ENCODE data around the gene KIF26B.

The KIF26B gene

GRCh38 chr1:245654460-245655050 is 499.8 kb downstream of the KIF26B start:
- no peaks in the 10 kb centered on the region for H3K4me1 ChIP-seq (ENCODE audit: low read length)
- no peak overlapping the region for H3K27ac ChIP-seq (ENCODE audit: low read length)
- TF ChIP-seq EZH2 (optimal IDR thresholded peaks at IDR 0.05; ENCODE audit: low read depth, low read length) (no peak), CTCF (IDR thresholded peaks at IDR 0.05; ENCODE audit: low read length) (no peak)
- H3K27me3 ChIP-seq (replicated peaks; ENCODE audit: insufficient read depth, low read length), result no peaks in the 10 kb centered on the region
- no peak overlapping the region for H3K4me2 ChIP-seq (ENCODE audit: low read depth, low read length)
- H2AFZ ChIP-seq (ENCODE audit: low read length), result no peak overlapping the region
- H3K9me2 ChIP-seq (replicated peaks; ENCODE audit: insufficient read depth, low read length), result no peaks in the 10 kb centered on the region
- no peaks in the 10 kb centered on the region for H3K36me3 ChIP-seq (replicated peaks; ENCODE audit: insufficient read depth, low read length)
- H3K79me2 ChIP-seq (ENCODE audit: low read length), result no peaks in the 10 kb centered on the region
- DNase-seq, result no peak
- H4K20me1 ChIP-seq (ENCODE audit: insufficient read depth, low read length), result no peaks in the 10 kb centered on the region
- H3K9me3 ChIP-seq (replicated peaks; ENCODE audit: insufficient read depth, low read length), result no peaks in the 10 kb centered on the region
- H3F3A ChIP-seq (ENCODE audit: insufficient read depth, low read length), result no peaks in the 10 kb centered on the region
- H3K4me3 ChIP-seq (ENCODE audit: low read length), result no peak overlapping the region
- H3K9ac ChIP-seq (ENCODE audit: low read length), result no peak overlapping the region

- no peaks in the 10 kb centered on the region for H3K36me3 ChIP-seq (replicated peaks; ENCODE audit: insufficient read depth, low read length)
- H3K79me2 ChIP-seq (ENCODE audit: low read length), result no peaks in the 10 kb centered on the region
- DNase-seq, result no peak
- no peaks in the 10 kb centered on the region for H3F3A ChIP-seq (ENCODE audit: insufficient read depth, low read length)
- H3K9me3 ChIP-seq (replicated peaks; ENCODE audit: insufficient read depth, low read length), result no peaks in the 10 kb centered on the region
- no peaks in the 10 kb centered on the region for H4K20me1 ChIP-seq (ENCODE audit: insufficient read depth, low read length)
- no peak overlapping the region for H3K27ac ChIP-seq (ENCODE audit: low read length)
- no peaks in the 10 kb centered on the region for H3K27me3 ChIP-seq (replicated peaks; ENCODE audit: insufficient read depth, low read length)
- H3K9me2 ChIP-seq (replicated peaks; ENCODE audit: insufficient read depth, low read length), result no peaks in the 10 kb centered on the region
- no peaks in the 10 kb centered on the region for H3K4me1 ChIP-seq (ENCODE audit: low read length)
- H3K4me3 ChIP-seq (ENCODE audit: low read length), result no peak overlapping the region
- no peak overlapping the region for H3K4me2 ChIP-seq (ENCODE audit: low read depth, low read length)
- H3K9ac ChIP-seq (ENCODE audit: low read length), result no peak overlapping the region
- H2AFZ ChIP-seq (ENCODE audit: low read length), result no peak overlapping the region
- no peak for TF ChIP-seq EZH2 (optimal IDR thresholded peaks at IDR 0.05; ENCODE audit: low read depth, low read length)
- TF ChIP-seq EZH2phosphoT487 (IDR thresholded peaks at IDR 0.05; ENCODE audit: low read length), result no peak
- TF ChIP-seq CTCF (IDR thresholded peaks at IDR 0.05; ENCODE audit: low read length), result no peak
Observed at GRCh38 chr1:245656189-245656717, 501.5 kb downstream of the KIF26B start.

GRCh38 chr1:245657371-245657770 is 502.6 kb downstream of the KIF26B start:
- Histone ChIP-seq H3K4me2 (ENCODE audit: low read depth, low read length) (no peak overlapping the region), H3K9ac (ENCODE audit: low read length) (no peak overlapping the region), H3K9me3 (replicated peaks; ENCODE audit: insufficient read depth, low read length) (no peaks in the 10 kb centered on the region), H4K20me1 (ENCODE audit: insufficient read depth, low read length) (no peaks in the 10 kb centered on the region), H3K36me3 (replicated peaks; ENCODE audit: insufficient read depth, low read length) (no peaks in the 10 kb centered on the region), H3K4me3 (ENCODE audit: low read length) (no peak overlapping the region), H3F3A (ENCODE audit: insufficient read depth, low read length) (no peaks in the 10 kb centered on the region), H2AFZ (ENCODE audit: low read length) (no peak overlapping the region), H3K9me2 (replicated peaks; ENCODE audit: insufficient read depth, low read length) (no peaks in the 10 kb centered on the region), H3K27me3 (replicated peaks; ENCODE audit: insufficient read depth, low read length) (no peaks in the 10 kb centered on the region), H3K4me1 (ENCODE audit: low read length) (no peaks in the 10 kb centered on the region), H3K79me2 (ENCODE audit: low read length) (no peaks in the 10 kb centered on the region), H3K27ac (ENCODE audit: low read length) (no peak overlapping the region)
- no peak for TF ChIP-seq EZH2phosphoT487 (IDR thresholded peaks at IDR 0.05; ENCODE audit: low read length)
- DNase-seq, result no peak

- Histone ChIP-seq H3K4me1 (ENCODE audit: low read length) (no peaks in the 10 kb centered on the region), H3K27me3 (replicated peaks; ENCODE audit: insufficient read depth, low read length) (no peaks in the 10 kb centered on the region), H3K9me2 (replicated peaks; ENCODE audit: insufficient read depth, low read length) (no peaks in the 10 kb centered on the region), H3K4me2 (ENCODE audit: low read depth, low read length) (no peak overlapping the region), H4K20me1 (ENCODE audit: insufficient read depth, low read length) (no peaks in the 10 kb centered on the region), H3K9ac (ENCODE audit: low read length) (no peak overlapping the region), H3K27ac (ENCODE audit: low read length) (no peak overlapping the region), H3K4me3 (ENCODE audit: low read length) (no peak overlapping the region), H3K36me3 (replicated peaks; ENCODE audit: insufficient read depth, low read length) (no peaks in the 10 kb centered on the region), H3K9me3 (replicated peaks; ENCODE audit: insufficient read depth, low read length) (no peaks in the 10 kb centered on the region), H3F3A (ENCODE audit: insufficient read depth, low read length) (no peaks in the 10 kb centered on the region), H3K79me2 (ENCODE audit: low read length) (no peaks in the 10 kb centered on the region), H2AFZ (ENCODE audit: low read length) (no peak overlapping the region)
- TF ChIP-seq EZH2phosphoT487 (IDR thresholded peaks at IDR 0.05; ENCODE audit: low read length) (no peak), CTCF (IDR thresholded peaks at IDR 0.05; ENCODE audit: low read length) (no peak), EZH2 (optimal IDR thresholded peaks at IDR 0.05; ENCODE audit: low read depth, low read length) (no peak)
- no peak for DNase-seq
Observed at GRCh38 chr1:245663373-245663772, 508.6 kb downstream of the KIF26B start.

Measured in MM.1S (cell line).